Endothelial cell of umbilical vein (primary cell): Measurements from ENCODE around the gene SKI. TPM values are rescaled to one million over a fixed set of nuclear protein-coding genes. Genes with fewer than 3 reads are reported as not detected.
"Not testable (repeated sequence)": the region's sequence is repeated elsewhere in the genome, so short reads cannot be mapped to it uniquely, and the experiment has no call there.

Source experiments
- BruUV-seq: library from RNA; stranded (reverse); fragments of 400-500 nt; replicated peaks from 2 replicates; lab custom pipeline; 2021; lab: Mats Ljungman, UMichigan
- CTCF ChIA-PET: fragments of 300-600, 350-600 bp; sonication (Branson Sonifier 250); formaldehyde crosslinking; loops from one replicate; lab custom pipeline; 2021; ENCODE audit warnings: antibody characterized with exemption, inconsistent platforms; lab: Charles Lee
- POLR2A ChIA-PET: fragments of 300-600, 350-600 bp; sonication (Branson Sonifier 250); formaldehyde crosslinking; loops from one replicate; lab custom pipeline; 2021; ENCODE audit warnings: antibody characterized with exemption, inconsistent platforms; lab: Charles Lee
- DNase-seq: peaks from one replicate; pipeline ENCODE4 v3.0.0-alpha.2; 2011; ENCODE audit warnings: low read depth, low spot score
- FAIRE-seq: peaks from 2 replicates; lab custom pipeline; 2011; peaks lifted over from hg19 to GRCh38; lab: Jason Lieb, UNC
- H2AFZ ChIP-seq: 2 replicates; pipeline ENCODE4 v1.6.0; 2012; ENCODE audit warnings: low read depth, low read length, control low read depth, inconsistent platforms
- H3K27ac ChIP-seq: 2 replicates; pipeline ENCODE4 v1.5.1; 2011; ENCODE audit warnings: low read depth, mild to moderate bottlenecking, control low read depth, low read length, moderate library complexity; ENCODE audit not compliant: insufficient read depth
- H3K27me3 ChIP-seq, 2 experiments: 2 replicates each; pipeline versions ENCODE4 v1.6.0 to v1.6.1; 2011; ENCODE audit warnings: low read length in 2 of 2, mixed read lengths in 1 of 2; ENCODE audit not compliant: control insufficient read depth in 2 of 2, insufficient read depth in 2 of 2
- H3K36me3 ChIP-seq, 2 experiments: 2 replicates in 1 of 2; 3 replicates in 1 of 2; pipeline ENCODE4 v1.5.1; 2011; ENCODE audit warnings: low read length in 2 of 2, mild to moderate bottlenecking in 1 of 2, moderate library complexity in 1 of 2; ENCODE audit not compliant: control insufficient read depth in 2 of 2, insufficient read depth in 2 of 2; ENCODE audit errors: extremely low read depth in 1 of 2
- H3K4me1 ChIP-seq: 3 replicates; pipeline ENCODE4 v1.5.1; 2011; ENCODE audit warnings: mild to moderate bottlenecking, low read length; ENCODE audit not compliant: control insufficient read depth, insufficient read depth; ENCODE audit errors: extremely low read depth
- H3K4me2 ChIP-seq: 2 replicates; pipeline ENCODE4 v1.6.1; 2011; ENCODE audit warnings: low read length, control low read depth, mixed read lengths; ENCODE audit not compliant: insufficient read depth
- H3K4me3 ChIP-seq, 3 experiments: fragments of 200-600 bp in 1 of 3; sonication (generic), shearing (Covaris generic) in 1 of 3; replicated peaks in 1 of 3; 2 replicates each; pipeline ENCODE4 v1.5.1; 2011 to 2016; ENCODE audit warnings: control low read depth in 3 of 3, low read length in 3 of 3, mild to moderate bottlenecking in 2 of 3, inconsistent platforms in 1 of 3, low read depth in 1 of 3, moderate library complexity in 1 of 3; ENCODE audit not compliant: insufficient read depth in 1 of 3
- H3K79me2 ChIP-seq: 2 replicates; pipeline ENCODE4 v1.6.0; 2012; ENCODE audit warnings: low read length, inconsistent platforms; ENCODE audit not compliant: control insufficient read depth, insufficient read depth
- H3K9ac ChIP-seq: replicated peaks from 2 replicates; pipeline ENCODE3; 2011; ENCODE audit warnings: low read length, control low read depth; ENCODE audit not compliant: insufficient read depth; ENCODE audit errors: extremely low read depth
- H3K9me1 ChIP-seq: replicated peaks from 3 replicates; pipeline ENCODE4 v1.6.0; 2011; ENCODE audit warnings: mild to moderate bottlenecking, low read length; ENCODE audit not compliant: control insufficient read depth, insufficient read depth; ENCODE audit errors: extremely low read depth
- H3K9me3 ChIP-seq: replicated peaks from 2 replicates; pipeline ENCODE4 v1.5.1; 2012; ENCODE audit warnings: low read length, inconsistent platforms; ENCODE audit not compliant: control insufficient read depth, insufficient read depth
- H4K20me1 ChIP-seq: replicated peaks from 2 replicates; pipeline ENCODE3; 2011; ENCODE audit warnings: mild to moderate bottlenecking, low read length; ENCODE audit not compliant: control insufficient read depth, insufficient read depth; ENCODE audit errors: extremely low read depth
- CTCF ChIP-seq, 2 donors: IDR thresholded peaks; 1 replicate in 1 of 2; 2 replicates in 1 of 2; pipeline ENCODE4 v1.5.1; 2011; ENCODE audit warnings: low read length in 2 of 2, mild to moderate bottlenecking in 2 of 2, moderate library complexity in 2 of 2, control low read depth in 1 of 2, inconsistent platforms in 1 of 2, low read depth in 1 of 2; ENCODE audit not compliant: insufficient read depth in 1 of 2; ENCODE audit errors: extremely low read depth in 1 of 2
- EZH2 ChIP-seq: IDR thresholded peaks from 2 replicates; pipeline ENCODE4 v1.6.1; 2012; ENCODE audit warnings: borderline replicate concordance, low read depth, mild to moderate bottlenecking, moderate library complexity, low read length, inconsistent platforms; ENCODE audit not compliant: severe bottlenecking
- FOS ChIP-seq: IDR thresholded peaks from 2 replicates; pipeline ENCODE4 v1.6.1; 2011; ENCODE audit warnings: mild to moderate bottlenecking, low read length, moderate library complexity, borderline replicate concordance; ENCODE audit not compliant: insufficient read depth
- GATA2 ChIP-seq: IDR thresholded peaks from 2 replicates; pipeline ENCODE4 v1.7.0; 2011; ENCODE audit warnings: low read depth, mild to moderate bottlenecking, moderate library complexity, mixed read lengths, low read length; ENCODE audit not compliant: insufficient read length, insufficient read depth
- JUN ChIP-seq: IDR thresholded peaks from 2 replicates; pipeline ENCODE4 v1.6.1; 2011; ENCODE audit warnings: borderline replicate concordance, low read depth; ENCODE audit not compliant: insufficient read length, insufficient read depth
- MAX ChIP-seq: IDR thresholded peaks from 2 replicates; pipeline ENCODE4 v1.6.1; 2011; ENCODE audit not compliant: insufficient read depth, insufficient read length
- MYC ChIP-seq: IDR thresholded peaks from one replicate; pipeline ENCODE4 v1.6.1; 2011; ENCODE audit warnings: mild to moderate bottlenecking, low read depth, low read length
- POLR2A ChIP-seq: IDR thresholded peaks from 2 replicates; pipeline ENCODE4 v1.6.1; 2012; ENCODE audit warnings: low read depth, mild to moderate bottlenecking, control low read depth, low read length
- POLR2AphosphoS5 ChIP-seq: IDR thresholded peaks from 2 replicates; pipeline ENCODE4 v1.6.1; 2012; ENCODE audit warnings: low read depth, mild to moderate bottlenecking, control low read depth, low read length, moderate library complexity; ENCODE audit not compliant: insufficient read depth
- dilution Hi-C: fragments of 300-500 bp; cut with MboI; formaldehyde crosslinking; loops from one replicate; pipeline ENCODE4 v1.15.0; 2019; ENCODE audit warnings: low sequenced_read_pairs; ENCODE audit not compliant: extremely low pct_ligation_motif_present
- intact Hi-C: fragments of 100-400 bp; cut with micrococcal nuclease; formaldehyde crosslinking; loops from one replicate; pipeline ENCODE4 v1.10.0; 2022
- polyA plus RNA-seq, 4 experiments: library from polyadenylated mRNA; depleted of rRNA in 3 of 4; stranded (reverse) in 3 of 4; unstranded in 1 of 4; fragments of >200 nt; gene quantifications; 2 replicates each; pipeline versions ENCODE4 v1.2.1 to v1.2.3, GENCODE V29; 2011 to 2012; ENCODE audit warnings: missing spikeins in 1 of 4
- total RNA-seq: library from RNA; stranded (reverse); gene quantifications from 2 replicates; pipeline ENCODE4 v1.2.3, GENCODE V29; 2021

The SKI gene
- total and polyA plus RNA-seq, 2 donors (not counting 3 experiments of a cell fraction or from before 2014, with no cell fraction given), result 11.6 to 80.3 TPM

GRCh38 chr1:2242814-2243725, 15.0 kb downstream of the SKI start:
- H2AFZ ChIP-seq, result no peak overlapping the region
- ChIA-PET POLR2A (no interaction called here), CTCF (no interaction called here)
- intact Hi-C loops, result no loop called here
- no peak overlapping the region for H3K27ac ChIP-seq
- H3K27me3 ChIP-seq, result no peaks in the 10 kb centered on the region
- dilution Hi-C loops, result no loop called here
- H3K36me3 ChIP-seq, result peaks cover 0 to 10% of the 10 kb centered on the region in 2 experiments
- no peaks in the 10 kb centered on the region for H4K20me1 ChIP-seq
- H3K4me1 ChIP-seq, result peaks cover 8% of the 10 kb centered on the region
- no peaks in the 10 kb centered on the region for H3K9me1 ChIP-seq
- H3K9ac ChIP-seq, result no peak overlapping the region
- no peak overlapping the region for H3K4me3 ChIP-seq
- H3K9me3 ChIP-seq, result no peaks in the 10 kb centered on the region
- FAIRE-seq, result no peak
- DNase-seq, result no peak
- no peak overlapping the region for H3K4me2 ChIP-seq
- TF ChIP-seq MYC, result no peak
- TF ChIP-seq GATA2, result no peak
- TF ChIP-seq FOS, result no peak
- TF ChIP-seq JUN, result no peak
- no peak for TF ChIP-seq CTCF (IDR thresholded peaks at IDR 0.05; ENCODE audit: extremely low read depth in 1 of 2, insufficient read depth in 1 of 2, low read depth in 1 of 2, low read length in 2 of 2)
- no peak for TF ChIP-seq POLR2AphosphoS5
- TF ChIP-seq MAX, result no peak
- TF ChIP-seq POLR2A, result no peak
- no peak for TF ChIP-seq EZH2
- H3K79me2 ChIP-seq, result peaks cover 96% of the 10 kb centered on the region
- BruUV-seq, result no TSS peak

- dilution Hi-C loops, H3K9me3 ChIP-seq, H3K27ac ChIP-seq, H3K9ac ChIP-seq, H3K27me3 ChIP-seq, H3K9me1 ChIP-seq, POLR2A ChIA-PET, CTCF ChIA-PET, H3K4me1 ChIP-seq, H4K20me1 ChIP-seq, intact Hi-C loops, H3K36me3 ChIP-seq, H2AFZ ChIP-seq, FAIRE-seq, BruUV-seq, DNase-seq, H3K4me3 ChIP-seq, H3K4me2 ChIP-seq: not testable (repeated sequence)
- H3K79me2 ChIP-seq, result peaks cover 97% of the 10 kb centered on the region
Observed at GRCh38 chr1:2247045-2247394, 18.9 kb downstream of the SKI start.
